T47D (cell line): ENCODE results near the gene NEIL1.

ENCODE experiments used
- DNase-seq, 2 experiments: peaks; one replicate each; pipeline versions ENCODE4 v3.0.0 to v3.0.0-alpha.2; 2011 to 2012; ENCODE audit warnings: low read depth in 1 of 2, low spot score in 1 of 2
- JUND ChIP-seq: IDR thresholded peaks from 2 replicates; pipeline ENCODE4 v1.6.1; 2012; ENCODE audit warnings: low read depth
- in situ Hi-C: cut with HindIII; loops from 2 replicates; pipeline ENCODE4 v1.10.0; 2016; ENCODE audit warnings: low sequenced_read_pairs, low pct_unique_long_range_greater_than_20kb

The NEIL1 gene

DNA sequence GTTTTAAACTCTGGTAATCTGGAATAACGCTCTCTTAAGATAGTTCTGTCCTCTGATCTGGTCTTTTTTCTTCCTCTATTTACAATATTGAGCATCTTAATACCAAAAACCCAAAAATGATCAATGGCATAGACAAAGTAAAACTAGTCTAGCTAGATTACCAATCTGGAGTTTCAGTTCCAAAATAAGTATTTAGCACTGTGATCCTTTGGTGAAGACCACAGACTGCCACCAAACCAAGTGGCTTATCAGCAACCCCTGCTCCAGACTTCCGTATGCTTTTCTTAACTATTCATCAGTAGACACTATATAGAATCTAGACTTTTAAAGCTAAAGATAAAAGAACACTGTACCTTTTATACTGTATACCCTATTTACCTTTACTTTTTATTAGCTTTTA, 57.1 kb downstream of the NEIL1 start:
- in situ Hi-C loops = no loop called here
- DNase-seq = no peak
- TF ChIP-seq JUND = no peak
